ENCODE results near the gene GSS. TPM values are rescaled to one million over a fixed set of nuclear protein-coding genes. Genes with fewer than 3 reads are reported as not detected.

GSS gene
- total RNA-seq, 1 experiment from 2014 or later: 131 TPM

- intact Hi-C loops (cut with micrococcal nuclease; ENCODE audit: unreplicated experiment): no loop called here
- Histone ChIP-seq H3K79me2 (ENCODE audit: low read depth) (no peaks in the 10 kb centered on the region), H3K4me3 (no peak overlapping the region), H3K27me3 (ENCODE audit: insufficient read depth, low read depth) (no peaks in the 10 kb centered on the region), H3F3A (ENCODE audit: insufficient read depth, low read depth) (0 out of 2 replicates have a peak, but pooled peaks cover 3% of the 10 kb centered on the region), H3K9me3 (ENCODE audit: insufficient read depth, low read depth) (no peaks in the 10 kb centered on the region), H3K9me2 (ENCODE audit: insufficient read depth) (no peaks in the 10 kb centered on the region), H3K4me1 (replicated peaks; ENCODE audit: insufficient read depth) (no peaks in the 10 kb centered on the region), H4K20me1 (ENCODE audit: insufficient read depth) (no peaks in the 10 kb centered on the region; the same call in 1 of the 2 replicates), H3K27ac (no peak overlapping the region), H2AFZ (no peak overlapping the region), H3K4me2 (no peak overlapping the region), H3K36me3 (ENCODE audit: low read depth) (no peaks in the 10 kb centered on the region)
- TF ChIP-seq CTCF (conservative IDR thresholded peaks at IDR 0.05) (no peak), EZH2 (IDR thresholded peaks at IDR 0.05; ENCODE audit: low read depth) (no peak)
- no TSS peak for BruUV-seq (replicated peaks)
- ChIA-PET CTCF (no interaction called here), POLR2A (ENCODE audit: unreplicated experiment) (no interaction called here)
- DNase-seq: no peak
Measured at GRCh38 chr20:34997774-34998173, 42.2 kb upstream of the GSS start.

GRCh38 chr20:34997131-34997561 lies 41.5 kb upstream of the GSS start:
- no peaks in the 10 kb centered on the region for H3K36me3 ChIP-seq (ENCODE audit: low read depth)
- intact Hi-C loops (cut with micrococcal nuclease; ENCODE audit: unreplicated experiment): no loop called here
- no peaks in the 10 kb centered on the region for H3K9me3 ChIP-seq (ENCODE audit: insufficient read depth, low read depth)
- H3K27ac ChIP-seq: no peak overlapping the region
- no peaks in the 10 kb centered on the region; the same call in 1 of the 2 replicates for H4K20me1 ChIP-seq (ENCODE audit: insufficient read depth)
- no peaks in the 10 kb centered on the region for H3K79me2 ChIP-seq (ENCODE audit: low read depth)
- H3K4me1 ChIP-seq (replicated peaks; ENCODE audit: insufficient read depth): no peaks in the 10 kb centered on the region
- ChIA-PET CTCF (interaction anchor here (0.6 kb wide), 1 partner anchor 64 kb away, joined by 4 read pairs; no protein-coding TSS in a partner anchor), POLR2A (ENCODE audit: unreplicated experiment) (no interaction called here)
- DNase-seq: no peak
- TF ChIP-seq CTCF (conservative IDR thresholded peaks at IDR 0.05): no peak
- TF ChIP-seq EZH2 (IDR thresholded peaks at IDR 0.05; ENCODE audit: low read depth): no peak
- no peaks in the 10 kb centered on the region for H3K27me3 ChIP-seq (ENCODE audit: insufficient read depth, low read depth)
- H2AFZ ChIP-seq: no peak overlapping the region
- H3K4me3 ChIP-seq: no peak overlapping the region
- no peak overlapping the region for H3K4me2 ChIP-seq
- H3F3A ChIP-seq (ENCODE audit: insufficient read depth, low read depth): 0 out of 2 replicates have a peak, but pooled peaks cover 3% of the 10 kb centered on the region
- BruUV-seq (replicated peaks): no TSS peak
- no peaks in the 10 kb centered on the region for H3K9me2 ChIP-seq (ENCODE audit: insufficient read depth)

- Histone ChIP-seq H3K4me1 (replicated peaks; ENCODE audit: insufficient read depth) (no peaks in the 10 kb centered on the region), H2AFZ (no peak overlapping the region), H3K27ac (no peak overlapping the region), H3K9me2 (ENCODE audit: insufficient read depth) (no peaks in the 10 kb centered on the region), H3K9me3 (ENCODE audit: insufficient read depth, low read depth) (no peaks in the 10 kb centered on the region), H3K4me2 (no peak overlapping the region), H3F3A (ENCODE audit: insufficient read depth, low read depth) (0 out of 2 replicates have a peak, but pooled peaks cover 3% of the 10 kb centered on the region), H3K36me3 (ENCODE audit: low read depth) (no peaks in the 10 kb centered on the region), H3K4me3 (no peak overlapping the region), H4K20me1 (ENCODE audit: insufficient read depth) (no peaks in the 10 kb centered on the region; the same call in 1 of the 2 replicates), H3K27me3 (ENCODE audit: insufficient read depth, low read depth) (no peaks in the 10 kb centered on the region), H3K79me2 (ENCODE audit: low read depth) (no peaks in the 10 kb centered on the region)
- no TSS peak for BruUV-seq (replicated peaks)
- intact Hi-C loops (cut with micrococcal nuclease; ENCODE audit: unreplicated experiment): no loop called here
- POLR2A ChIA-PET (ENCODE audit: unreplicated experiment): no interaction called here
- TF ChIP-seq EZH2 (IDR thresholded peaks at IDR 0.05; ENCODE audit: low read depth) (no peak), CTCF (conservative IDR thresholded peaks at IDR 0.05) (no peak)
- no peak for DNase-seq
- CTCF ChIA-PET: interaction anchor here (0.6 kb wide), 1 partner anchor 451 kb away, joined by 3 read pairs; no protein-coding TSS in a partner anchor
Measured at GRCh38 chr20:34996243-34997028, 40.8 kb upstream of the GSS start.
